Right renal pelvis (tissue), 4 donors: ENCODE data around the gene NTNG1. TPM values are rescaled to one million over a fixed set of nuclear protein-coding genes. Genes with fewer than 3 reads are reported as not detected.
"Not testable (repeated sequence)": the region's sequence is repeated elsewhere in the genome, so short reads cannot be mapped to it uniquely, and the experiment has no call there.

ENCODE experiments used
- DNase-seq, 4 donors: peaks; one replicate each; pipeline ENCODE4 v3.0.0-alpha.2; 2013; ENCODE audit warnings: low read depth in 4 of 4, low spot score in 3 of 4, missing footprints in 1 of 4
- polyA plus RNA-seq, 4 donors: library from polyadenylated mRNA; unstranded; fragments of 120-200 nt; gene quantifications; one replicate each; pipeline ENCODE4 v1.2.1, GENCODE V29; 2013; ENCODE audit not compliant: insufficient read length in 4 of 4

NTNG1 gene
- polyA plus RNA-seq: 10 to 100 TPM; 31.0 to 45.1 (median 36.1) TPM

DNA sequence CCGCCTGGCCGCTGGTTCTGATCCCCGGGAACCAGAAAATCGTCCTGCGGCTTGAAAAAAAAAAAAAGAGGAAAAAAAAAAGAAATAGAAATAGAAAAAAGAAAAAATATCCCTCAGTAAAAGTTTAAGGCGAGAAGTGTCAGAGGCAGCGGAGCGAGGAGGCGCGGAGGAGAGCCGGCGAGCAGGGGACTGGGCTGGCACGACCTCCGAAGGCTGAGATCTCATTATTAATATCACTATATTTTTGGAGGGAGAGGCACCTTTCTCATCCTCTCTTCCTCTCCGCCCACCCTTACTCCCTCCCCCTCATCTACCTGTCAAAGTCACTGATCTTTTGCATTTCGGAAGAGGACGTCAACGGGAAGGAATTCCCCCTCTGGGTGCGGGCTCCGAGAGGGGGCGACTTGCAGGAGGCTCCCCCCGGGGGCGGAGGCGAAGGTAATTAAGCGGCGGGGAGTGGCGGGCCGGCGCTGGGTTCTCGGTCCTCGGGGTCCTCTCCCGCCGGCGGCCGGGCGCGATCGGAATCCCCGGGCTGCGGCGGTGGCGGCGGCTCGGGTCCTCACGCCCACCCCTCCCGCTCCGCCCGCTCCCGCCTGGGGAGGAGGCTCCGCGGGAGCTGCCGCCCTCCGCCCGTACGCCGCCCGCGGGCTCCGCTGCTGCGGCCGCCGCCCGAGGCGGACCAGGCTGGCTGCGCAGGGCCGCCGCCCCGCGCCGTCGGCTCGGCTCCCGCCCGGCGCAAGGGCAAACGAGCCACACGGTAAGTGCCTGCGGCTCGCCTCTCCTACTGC is at the start of gene NTNG1:
NTNG1 (plus strand) TSS at position 337 of the 788 bp plus-strand sequence.
- DNase-seq: peak in 1 of 4 donors; percentile 1

DNA sequence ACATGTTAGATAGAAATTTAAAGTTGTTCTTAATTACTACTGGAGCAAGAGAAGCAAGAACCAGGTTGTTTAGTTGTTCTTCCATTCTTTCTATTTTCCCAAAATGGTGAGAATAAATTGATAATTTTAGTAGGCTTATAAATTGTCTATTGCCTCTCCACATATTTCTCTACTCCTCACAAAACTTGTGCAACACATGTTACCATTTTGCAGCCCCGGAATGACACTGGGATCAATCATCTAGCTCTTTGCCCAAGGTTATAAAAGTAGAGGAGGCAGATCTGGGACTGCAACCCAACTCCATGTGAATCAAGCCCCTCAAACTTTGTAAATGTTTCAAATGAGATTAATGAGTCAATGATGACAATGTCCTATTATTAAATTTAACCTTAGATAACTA is 49.4 kb upstream of the NTNG1 start:
- DNase-seq: no peak

DNA sequence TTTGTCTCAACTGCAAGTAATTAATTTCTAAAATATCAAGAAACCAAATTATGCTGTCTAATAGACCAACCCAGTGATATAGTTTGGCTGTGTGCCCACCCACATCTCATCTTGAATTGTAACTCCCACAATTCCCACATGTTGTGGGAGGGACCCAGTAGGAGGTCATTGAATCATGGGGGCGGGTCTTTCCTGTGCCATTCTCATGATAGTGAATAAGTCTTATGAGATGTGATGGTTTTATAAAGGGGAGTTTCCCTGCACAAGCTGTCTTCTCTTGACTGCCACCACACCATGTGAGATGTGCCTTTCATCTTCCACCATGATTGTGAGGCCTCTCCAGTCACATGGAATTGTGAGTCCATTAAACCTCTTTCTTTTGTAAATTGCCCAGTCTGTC is 47.4 kb upstream of the NTNG1 start:
- DNase-seq: not testable (repeated sequence)

DNA sequence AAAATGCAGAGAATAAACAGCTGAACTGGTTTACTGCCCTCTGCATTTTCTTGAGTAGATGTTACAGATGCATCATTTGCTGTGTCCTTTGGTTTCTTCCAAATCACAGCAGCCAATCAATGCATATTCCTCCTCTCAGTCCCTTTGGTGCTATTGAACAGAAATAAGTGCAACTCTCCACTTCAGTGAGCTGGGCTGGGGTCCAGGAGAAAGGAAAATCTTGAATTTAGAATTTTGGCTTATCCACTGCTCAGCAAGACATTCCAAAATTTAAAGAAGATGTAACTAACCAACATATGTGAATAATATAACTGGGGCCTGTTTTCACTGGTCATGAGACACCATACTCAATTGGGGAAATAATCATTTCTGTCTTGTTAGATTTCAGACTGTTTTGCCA is 45.2 kb upstream of the NTNG1 start:
- DNase-seq: no peak

DNA sequence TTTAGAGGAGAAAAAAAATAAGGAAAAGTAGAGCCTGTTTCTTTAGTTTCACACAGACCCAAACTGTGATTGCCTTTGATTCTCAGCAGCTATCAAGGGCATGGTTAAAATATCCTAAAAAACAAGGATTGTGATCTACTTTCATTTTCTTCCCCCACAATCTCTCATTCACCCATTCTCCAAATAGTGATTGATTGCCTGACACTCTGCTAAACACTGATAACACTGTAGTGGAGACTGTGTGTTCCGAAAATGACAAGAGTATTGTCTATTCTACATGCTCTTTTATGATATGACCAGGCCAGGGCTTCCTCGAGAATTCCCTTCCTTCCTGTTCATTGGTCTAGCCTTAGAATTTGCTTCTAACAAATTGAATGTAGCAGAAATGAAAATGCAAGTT is 44.1 kb upstream of the NTNG1 start:
- DNase-seq: no peak

DNA sequence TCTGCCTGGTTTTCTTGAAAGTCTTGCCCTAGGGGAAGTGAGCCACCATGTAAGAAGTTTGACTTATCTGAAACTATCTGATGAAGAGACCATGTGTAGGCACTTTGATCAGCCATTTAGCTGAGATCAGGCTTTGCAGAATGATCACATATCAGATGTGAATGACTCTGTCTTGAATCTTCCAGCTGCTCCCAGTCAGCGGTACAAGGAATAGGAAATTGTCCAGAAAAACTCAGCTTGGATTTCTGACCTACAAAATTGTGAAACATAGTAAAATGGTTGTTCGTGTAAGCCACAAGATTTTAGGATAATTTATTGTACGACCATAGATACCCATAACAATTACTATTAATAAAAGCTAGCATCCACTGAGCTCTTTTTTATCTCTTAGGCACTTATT is 41.9 kb upstream of the NTNG1 start:
- DNase-seq: no peak

DNA sequence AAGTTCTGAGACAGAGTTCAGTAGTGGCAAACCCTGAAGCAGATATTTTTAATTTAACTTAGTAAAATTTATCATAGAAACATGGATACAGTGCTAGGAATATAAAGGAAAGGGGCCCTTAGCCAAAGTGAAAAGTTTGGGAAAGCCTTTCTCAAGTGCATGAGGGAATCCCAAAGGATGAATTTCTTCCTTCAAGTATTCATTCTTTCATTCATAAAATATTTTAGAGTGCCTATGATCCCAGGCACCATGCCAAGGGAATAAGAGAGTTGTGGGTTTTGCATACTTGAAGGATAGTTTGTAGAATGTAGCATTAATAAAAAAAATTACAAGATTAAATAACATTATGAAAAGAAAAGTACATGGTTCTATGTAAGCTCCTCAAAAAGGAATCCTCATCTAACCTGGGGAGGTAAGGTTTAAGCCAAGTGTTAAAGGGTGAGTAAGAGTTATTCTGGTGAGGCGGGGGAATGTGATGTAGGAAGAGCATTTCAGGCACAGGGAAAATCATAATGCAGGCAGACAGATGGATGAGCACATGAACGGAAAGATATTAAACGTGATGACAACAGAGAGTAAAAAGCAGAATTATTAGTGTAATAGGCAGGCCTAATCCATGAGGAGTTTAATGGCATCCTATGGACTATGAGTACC is 40.4 kb upstream of the NTNG1 start:
- no peak for DNase-seq

DNA sequence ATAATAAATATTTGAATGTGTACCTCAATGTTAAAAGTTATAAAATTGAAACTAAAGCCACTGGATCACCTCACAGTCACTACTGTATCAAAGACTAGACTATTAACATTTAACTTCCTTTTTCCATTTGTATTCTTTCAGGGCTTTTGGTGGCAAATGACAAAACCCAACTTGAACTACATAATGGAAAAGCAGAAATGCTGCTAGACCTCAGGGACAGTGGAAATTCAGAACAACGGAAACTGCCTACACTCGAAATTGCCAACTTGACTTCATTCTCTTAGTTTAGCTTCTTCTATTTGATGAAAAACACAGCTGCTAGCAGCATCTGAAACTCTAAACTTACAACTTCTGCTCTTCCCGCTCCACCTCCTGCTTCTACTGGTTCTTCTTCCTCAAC is 34.9 kb upstream of the NTNG1 start:
- DNase-seq: no peak

DNA sequence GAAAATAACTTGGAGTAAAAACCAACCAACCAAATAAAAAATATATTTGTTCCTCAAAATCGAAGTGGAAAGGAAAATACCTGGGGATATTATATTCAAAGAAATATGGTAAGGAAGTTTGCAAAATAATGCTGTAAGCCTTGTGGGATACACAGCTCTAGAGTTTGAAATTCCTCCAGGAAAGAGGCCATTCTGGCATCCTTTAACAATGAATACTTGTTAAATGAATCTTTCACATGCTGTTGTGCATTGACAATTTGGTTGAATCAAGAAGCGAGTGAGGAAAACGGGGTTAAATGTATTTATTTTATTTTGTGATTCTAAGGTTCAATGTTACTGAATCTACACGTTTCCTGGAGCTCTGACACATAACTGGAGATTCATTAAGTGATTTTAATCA is 30.5 kb upstream of the NTNG1 start:
- DNase-seq: no peak

DNA sequence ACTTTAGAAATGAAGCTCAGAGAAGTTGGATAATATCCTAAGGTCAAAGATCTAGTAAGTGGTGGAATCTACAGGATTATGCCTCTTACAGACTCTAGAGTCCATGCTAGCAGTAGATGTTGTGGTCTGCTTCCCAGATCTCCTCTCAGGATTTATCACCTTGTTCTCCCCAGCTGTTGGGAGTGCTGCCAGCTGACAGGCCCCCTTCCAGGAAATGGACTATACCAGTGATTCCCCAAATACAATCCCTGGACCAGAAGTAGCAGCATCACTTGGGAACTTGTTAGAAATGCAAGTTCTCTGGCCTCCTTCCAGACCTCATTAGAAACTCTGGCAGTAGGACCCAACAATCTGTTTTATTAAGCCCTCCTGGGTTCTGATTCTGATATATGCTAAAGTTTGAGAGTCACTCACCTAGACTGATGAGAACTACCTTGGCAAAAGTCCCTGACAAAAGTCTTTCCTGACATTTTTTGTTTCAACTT is 24.5 kb upstream of the NTNG1 start:
- no peak for DNase-seq

DNA sequence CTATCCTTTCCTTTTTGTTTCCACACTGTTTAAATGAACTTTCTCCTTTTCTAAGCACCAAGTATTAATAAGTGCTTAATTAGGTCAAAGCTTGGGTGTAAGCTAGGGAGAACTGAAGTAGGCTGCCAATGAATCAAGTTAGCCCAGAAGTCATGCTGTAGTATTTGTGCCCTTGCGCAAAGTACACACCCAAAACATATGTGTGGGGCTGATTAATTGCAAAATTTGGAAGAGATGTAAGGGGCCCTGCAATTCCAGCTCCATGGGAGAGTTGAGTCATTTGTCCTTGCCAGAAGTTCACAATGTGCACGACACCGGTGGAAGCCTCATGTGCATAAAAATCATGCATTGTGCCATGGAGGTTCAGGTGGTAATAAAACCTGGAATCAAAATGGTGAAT is 18.6 kb upstream of the NTNG1 start:
- no peak for DNase-seq

DNA sequence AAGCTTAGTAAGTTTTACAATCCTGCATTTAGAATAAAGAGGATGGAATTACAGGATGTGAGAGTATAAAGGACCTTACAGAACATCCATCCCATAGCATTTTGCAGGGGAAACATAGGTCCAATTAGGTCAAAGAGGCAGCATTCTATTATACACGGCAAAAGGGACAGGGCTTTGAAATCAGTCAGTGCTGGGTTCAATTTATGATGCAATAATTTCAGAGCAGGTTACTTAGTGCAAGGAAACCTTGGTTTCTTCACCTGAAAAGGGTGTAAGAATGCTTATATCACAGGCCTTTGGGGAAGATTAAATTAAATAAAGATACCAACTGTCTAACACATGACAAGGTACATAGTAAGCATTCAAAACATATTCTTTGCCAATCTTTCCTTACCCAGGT is 17.1 kb upstream of the NTNG1 start:
- DNase-seq: no peak

DNA sequence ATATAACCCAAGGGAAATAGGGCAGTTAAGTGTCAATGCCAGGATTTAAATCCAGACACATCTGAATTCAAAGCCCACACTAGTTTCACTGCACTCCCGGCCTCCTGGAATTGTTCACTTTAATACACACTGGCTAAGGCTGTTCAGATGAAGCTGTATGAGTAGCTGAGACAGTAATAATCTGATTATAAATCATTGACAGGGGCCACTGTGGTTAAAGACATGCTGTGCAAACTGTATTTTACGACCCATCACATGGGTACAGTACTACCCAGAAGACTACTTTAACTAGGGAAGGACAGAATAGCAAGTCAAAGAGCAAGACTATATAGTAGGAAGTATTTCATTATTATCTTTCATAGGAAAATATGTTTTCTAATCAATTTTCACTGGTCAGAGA is 16.1 kb upstream of the NTNG1 start:
- no peak for DNase-seq

DNA sequence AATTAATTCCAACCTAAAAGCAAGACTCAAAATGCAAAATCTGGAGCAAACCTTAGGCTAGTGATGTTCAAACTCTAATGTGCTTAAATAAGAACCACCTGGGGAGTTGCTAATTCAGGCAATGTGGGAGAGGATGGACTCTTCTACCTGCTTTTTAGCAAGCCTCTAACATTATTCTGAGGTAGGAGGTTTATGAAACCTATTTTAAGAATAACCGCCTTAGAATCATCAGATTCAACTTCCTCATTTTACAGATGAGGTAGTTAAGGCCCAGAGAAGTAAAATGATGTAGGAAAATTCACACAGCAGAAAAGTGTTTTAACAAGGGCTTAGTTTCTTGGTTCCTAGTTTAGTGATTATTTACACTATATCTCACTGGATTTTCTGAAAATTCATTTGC is 8.6 kb upstream of the NTNG1 start:
- no peak for DNase-seq

DNA sequence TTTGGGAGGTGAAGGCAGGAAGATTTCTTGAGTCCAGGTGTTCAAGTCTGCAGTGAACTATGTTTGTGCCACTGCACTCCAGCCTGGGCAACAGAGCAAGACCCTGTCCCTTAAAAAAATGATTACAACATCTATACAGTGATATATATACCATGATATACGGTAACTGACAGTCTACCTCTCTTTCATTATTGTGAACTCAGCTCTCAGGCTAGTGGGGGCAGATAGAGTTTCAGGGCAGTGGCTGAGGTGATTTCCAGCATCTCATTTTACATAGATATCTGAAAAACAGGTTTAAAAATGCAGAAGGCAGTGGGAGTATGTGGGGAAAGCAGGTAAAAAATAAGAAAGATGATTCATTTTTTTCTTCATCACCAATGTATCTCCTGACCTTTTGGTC is 8.1 kb upstream of the NTNG1 start:
- no peak for DNase-seq

DNA sequence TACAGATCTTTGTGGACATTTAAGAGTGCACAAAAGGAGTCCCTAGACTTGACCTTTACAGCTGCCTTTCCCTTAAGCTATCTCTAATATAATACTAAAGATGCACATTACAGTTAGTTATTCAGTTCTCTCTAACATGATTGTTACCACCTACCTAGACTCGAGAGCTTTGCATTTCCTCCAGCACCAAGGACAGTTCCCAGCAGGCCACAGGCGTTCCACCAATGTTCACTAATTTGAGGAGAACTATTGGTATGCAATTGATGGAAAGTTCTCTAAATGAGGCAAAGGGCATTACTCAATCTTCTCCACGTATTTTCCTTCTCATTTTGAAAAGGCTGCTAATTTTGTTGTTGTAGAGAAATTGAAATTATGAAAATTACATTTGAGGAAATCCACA is 5.4 kb upstream of the NTNG1 start:
- peak in 1 of 4 donors; percentile 55 for DNase-seq

DNA sequence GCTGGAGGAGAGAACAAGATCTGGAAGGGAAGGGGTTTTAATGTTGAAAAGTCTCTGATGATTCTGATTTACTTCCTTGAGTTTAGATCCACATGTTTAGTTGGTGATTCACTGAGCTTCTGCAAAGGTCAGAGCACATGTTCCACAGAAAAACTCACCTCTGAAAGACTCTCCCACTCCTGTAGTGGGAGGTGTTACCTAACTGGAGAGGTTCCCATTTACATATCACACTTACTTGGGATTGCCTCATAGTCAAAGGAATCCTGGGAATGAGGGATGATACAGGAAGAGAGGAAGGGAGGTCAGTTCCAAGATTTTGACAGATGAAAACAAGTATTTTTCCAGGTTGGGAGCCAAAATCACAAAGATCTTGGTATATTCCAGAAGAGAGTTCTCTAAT is 2.7 kb upstream of the NTNG1 start:
- no peak for DNase-seq

DNA sequence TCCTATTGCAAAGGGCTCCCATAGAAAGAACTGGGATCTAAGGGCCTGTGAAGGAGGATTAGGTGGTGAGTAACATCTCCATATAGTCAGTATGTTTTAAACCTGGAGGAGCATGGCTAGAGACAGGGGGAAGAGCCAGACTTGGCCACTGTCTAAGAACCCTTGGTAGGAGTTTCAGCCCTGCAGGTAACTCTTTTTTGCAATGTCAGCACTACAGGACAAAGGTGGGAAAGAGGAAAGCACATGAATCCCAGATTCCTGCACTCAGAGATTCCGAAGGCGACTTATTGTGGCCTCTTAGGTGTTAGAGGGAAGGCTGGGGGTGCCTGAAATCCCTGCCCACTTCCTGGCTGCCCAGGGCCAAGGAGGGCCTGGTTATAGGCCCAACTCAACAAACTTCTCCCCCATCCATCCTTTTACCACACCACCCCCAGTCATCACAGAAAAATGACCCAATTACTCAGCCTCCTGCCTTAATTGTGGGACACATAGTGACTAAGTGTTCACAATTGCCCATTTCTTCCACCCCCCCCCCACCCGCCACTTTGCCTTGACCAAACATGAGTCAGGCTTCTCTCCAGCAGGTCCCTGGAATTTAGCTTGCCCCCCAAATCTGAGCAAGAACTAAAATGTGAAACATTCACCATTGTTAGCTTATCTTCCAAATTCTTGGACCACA is 1.9 kb upstream of the NTNG1 start:
- no peak for DNase-seq

DNA sequence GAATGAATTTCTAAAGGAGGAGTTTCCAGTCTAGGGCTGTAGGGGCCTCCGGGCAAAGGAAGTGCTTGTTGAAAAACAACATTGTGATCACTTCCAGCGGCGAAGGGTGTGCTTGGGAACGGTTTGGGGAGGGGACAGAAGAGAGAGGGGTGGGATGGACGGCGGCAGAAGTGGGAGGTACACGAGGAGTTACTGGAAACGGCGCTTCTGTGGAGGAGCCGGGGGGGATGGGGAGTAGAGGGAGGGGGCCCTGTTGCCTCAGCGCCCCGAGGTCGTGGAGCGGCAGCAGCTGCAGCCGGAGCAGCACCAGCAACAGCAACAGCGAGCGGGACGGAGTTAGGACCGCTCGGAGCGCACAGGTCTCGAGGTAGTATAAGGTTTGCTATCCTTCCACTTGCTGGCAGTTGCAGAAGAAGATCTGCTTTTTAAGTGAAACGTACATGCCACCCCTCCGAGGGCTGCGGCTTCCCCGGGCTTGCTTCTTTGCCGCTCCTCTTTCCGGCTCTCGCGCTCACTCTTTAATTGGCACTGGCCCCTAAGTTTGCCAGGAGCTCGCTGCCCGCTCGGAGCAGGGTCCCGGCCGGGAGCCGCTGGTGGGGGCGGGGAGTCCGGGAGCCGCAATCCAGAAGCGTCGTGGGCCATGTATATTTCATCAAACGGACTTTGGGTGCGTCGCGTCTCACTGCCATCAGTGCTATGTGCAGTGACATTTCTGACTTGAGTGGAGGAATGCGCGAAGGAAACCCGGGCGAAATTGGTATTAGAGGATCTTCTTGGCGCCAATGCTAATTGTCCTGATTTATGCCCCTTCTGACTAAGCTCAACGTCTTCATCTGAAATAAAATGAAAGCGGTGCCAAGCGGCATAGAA is 771 bp upstream of the NTNG1 start:
- DNase-seq: peak in 1 of 4 donors; percentile 1

DNA sequence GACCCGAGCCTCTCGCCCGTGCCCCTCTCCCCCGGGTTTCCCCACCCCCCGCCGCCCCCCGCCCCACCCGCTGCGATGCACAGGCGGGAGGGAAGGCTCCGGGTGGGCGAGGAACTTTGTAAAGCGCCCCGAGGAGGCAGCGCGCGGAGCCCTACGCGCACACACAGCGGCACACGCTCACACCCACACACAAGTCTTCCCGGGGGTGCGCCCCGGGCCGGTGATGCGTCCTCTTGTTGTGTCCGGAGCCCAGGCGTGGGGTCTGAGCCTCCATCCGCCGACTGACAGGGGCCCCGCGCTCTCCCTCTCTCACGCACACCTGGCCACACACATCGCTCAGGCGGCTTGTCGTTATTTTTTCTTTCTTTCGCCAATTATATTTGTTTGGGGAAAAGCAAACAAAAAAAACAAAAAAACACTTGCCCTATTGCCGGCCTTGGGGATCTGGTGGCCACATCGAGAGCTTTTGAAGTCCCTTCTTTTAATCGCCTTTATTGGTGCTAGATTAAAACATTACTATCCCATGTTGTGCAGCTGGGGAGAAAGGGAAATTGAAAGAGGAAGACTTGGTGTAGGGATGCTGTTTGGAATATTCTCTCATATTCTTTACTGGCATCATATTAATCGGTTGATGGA is 770 bp downstream of the NTNG1 start:
- DNase-seq: peak in 1 of 4 donors; percentile 0
